ENCODE measurements around the gene POLDIP3. TPM values are rescaled to one million over a fixed set of nuclear protein-coding genes. Genes with fewer than 3 reads are reported as not detected.
A peak's percentile ranks its signal among the peaks of the same experiment; 100 is the strongest.

POLDIP3 gene
- total and polyA plus RNA-seq, 2 of the 4 experiments (the other 2 are of a cell fraction): 33.9 to 43.6 TPM

GRCh38 chr22:42549331-42550060, 65.2 kb downstream of the POLDIP3 start:
- Histone ChIP-seq H3K4ac (ENCODE audit: low read depth, low read length) (no peak overlapping the region), H2AK9ac (replicated peaks; ENCODE audit: low read depth, low read length, poor library complexity) (peak overlapping the region; percentile 37), H3K4me2 (ENCODE audit: low read depth, low read length) (no peak overlapping the region), H2BK5ac (ENCODE audit: low read depth, low read length, poor library complexity, severe bottlenecking) (no peak overlapping the region), H3K4me1 (ENCODE audit: control insufficient read depth, insufficient read depth, low read length) (peaks cover 4% of the 10 kb centered on the region), H2BK120ac (ENCODE audit: low read depth, low read length) (no peak overlapping the region), H2BK15ac (ENCODE audit: low read depth, low read length) (no peak overlapping the region), H2BK20ac (ENCODE audit: low read depth, low read length) (no peak overlapping the region), H3K9me3 (ENCODE audit: control insufficient read depth, insufficient read depth, low read length) (no peaks in the 10 kb centered on the region), H3K9me1 (ENCODE audit: insufficient read depth, low read length) (no peaks in the 10 kb centered on the region; the same call in 1 of the 2 replicates), H4K5ac (ENCODE audit: low read depth, low read length) (no peak overlapping the region), H3K9ac (ENCODE audit: low read depth, low read length) (no peak overlapping the region), H3K79me1 (ENCODE audit: low read depth in 1 of 2, low read length in 2 of 2) (no peaks in the 10 kb centered on the region), H3K36me3 (ENCODE audit: control insufficient read depth, insufficient read depth, low read length) (no peaks in the 10 kb centered on the region), H3K14ac (replicated peaks; ENCODE audit: low read depth, low read length) (no peak overlapping the region), H3K4me3 (ENCODE audit: insufficient read depth, low read depth, low read length) (no peak overlapping the region), H2AK5ac (ENCODE audit: low read depth, low read length) (no peak overlapping the region), H3K56ac (ENCODE audit: extremely low read depth, insufficient read depth, low read length) (no peak overlapping the region), H2AFZ (replicated peaks; ENCODE audit: low read length, poor library complexity) (no peak overlapping the region), H3K23ac (ENCODE audit: low read depth, low read length) (no peak overlapping the region), H4K8ac (ENCODE audit: low read depth in 2 of 2, low read length in 2 of 2) (no peak overlapping the region), H3K27me3 (ENCODE audit: control insufficient read depth, insufficient read depth, low read length) (peaks cover 17% of the 10 kb centered on the region), H4K20me1 (ENCODE audit: insufficient read depth, low read length) (no peaks in the 10 kb centered on the region), H3K27ac (ENCODE audit: insufficient read depth, low read length) (no peak overlapping the region), H3K18ac (ENCODE audit: low read depth, low read length) (no peak overlapping the region), H4K91ac (ENCODE audit: insufficient read depth, low read depth, low read length) (no peak overlapping the region)
- intact Hi-C loops (cut with micrococcal nuclease): loop anchor here (5.0 kb wide), 1 partner anchor 382 kb away; no protein-coding TSS in a partner anchor
- ATAC-seq (ENCODE audit: low read depth) (no peak), DNase-seq (no peak)
- BruUV-seq (replicated peaks): no TSS peak
- in situ Hi-C loops (cut with MboI; ENCODE audit: low sequenced_read_pairs): no loop called here
- dilution Hi-C loops (cut with HindIII; ENCODE audit: low sequenced_read_pairs, unreplicated experiment): no loop called here
- no peak for TF ChIP-seq USF2 (IDR thresholded peaks at IDR 0.05; ENCODE audit: low read depth, low read length)
- CTCF ChIA-PET: no interaction called here
- 83% methylated on average over 3 of the region's 11 CpGs; no CpG with 5 or more reads in 1 of the 2 experiments for WGBS, 2 experiments (ENCODE audit: extremely low coverage in 2 of 2, insufficient read length in 1 of 2)
- POLR2A ChIA-PET (ENCODE audit: unreplicated experiment): interaction anchor here (0.6 kb wide), 1 partner anchor 376 kb away, joined by 3 read pairs; no protein-coding TSS in a partner anchor
